Endodermal cell (in vitro differentiated cells): Measurements from ENCODE around the gene EIF4H. TPM values are rescaled to one million over a fixed set of nuclear protein-coding genes. Genes with fewer than 3 reads are reported as not detected.

ENCODE experiments used
- DNase-seq: peaks from one replicate; pipeline ENCODE4 v3.0.0-alpha.2; 2017
- H3K27ac ChIP-seq: 2 replicates; pipeline ENCODE4 v1.5.1; 2013; ENCODE audit warnings: mild to moderate bottlenecking, low read depth, low read length, moderate library complexity
- H3K27me3 ChIP-seq: 2 replicates; pipeline ENCODE4 v1.6.1; 2013; ENCODE audit warnings: mild to moderate bottlenecking, low read length, moderate library complexity; ENCODE audit not compliant: insufficient read depth, control insufficient read depth, poor library complexity, severe bottlenecking
- H3K36me3 ChIP-seq: 2 replicates; pipeline ENCODE4 v1.7.0; 2013; ENCODE audit warnings: mild to moderate bottlenecking, low read length, moderate library complexity; ENCODE audit not compliant: control insufficient read depth, insufficient read depth
- H3K4me1 ChIP-seq: one replicate; pipeline ENCODE4 v1.7.0; 2013; ENCODE audit warnings: low read length; ENCODE audit not compliant: control insufficient read depth, insufficient read depth
- H3K4me3 ChIP-seq: 2 replicates; pipeline ENCODE4 v1.5.1; 2013; ENCODE audit warnings: mild to moderate bottlenecking, low read length, moderate library complexity
- H3K9ac ChIP-seq: 2 replicates; pipeline ENCODE4 v1.6.1; 2013; ENCODE audit warnings: mild to moderate bottlenecking, low read length, moderate library complexity; ENCODE audit not compliant: poor library complexity, severe bottlenecking; ENCODE audit errors: extremely low read depth
- H3K9me3 ChIP-seq: 2 replicates; pipeline ENCODE4 v1.6.1; 2013; ENCODE audit warnings: mild to moderate bottlenecking, low read length, moderate library complexity; ENCODE audit not compliant: control insufficient read depth
- H3K27ac Mint-ChIP-seq: 2 replicates; pipeline ENCODE4 v1.8.0; 2020; ENCODE audit warnings: mixed read lengths
- H3K27me3 Mint-ChIP-seq: 2 replicates; pipeline ENCODE4 v1.8.0; 2021; ENCODE audit warnings: mild to moderate bottlenecking, mixed read lengths; ENCODE audit not compliant: insufficient read depth
- H3K36me3 Mint-ChIP-seq: 2 replicates; pipeline ENCODE4 v1.8.0; 2020; ENCODE audit warnings: low read depth, mixed read lengths
- H3K4me1 Mint-ChIP-seq: 2 replicates; pipeline ENCODE4 v1.8.0; 2020; ENCODE audit warnings: mixed read lengths
- H3K4me3 Mint-ChIP-seq: 2 replicates; pipeline ENCODE4 v1.8.0; 2020; ENCODE audit warnings: mild to moderate bottlenecking, moderate library complexity, mixed read lengths
- H3K9me3 Mint-ChIP-seq: 2 replicates; pipeline ENCODE4 v1.8.0; 2020; ENCODE audit warnings: mild to moderate bottlenecking, mixed read lengths
- CTCF ChIP-seq: fragments of 200-600 bp; sonication (generic); conservative IDR thresholded peaks from 2 replicates; pipeline ENCODE4 v1.5.0; 2021; ENCODE audit warnings: antibody characterized with exemption, mild to moderate bottlenecking
- WGBS, 2 experiments: methylation state at CpG; one replicate each; pipeline versions ENCODE4 v1.1.5 to v1.1.7; 2013; ENCODE audit warnings: missing lambda C conversion rate in 2 of 2, mixed read lengths in 1 of 2; ENCODE audit not compliant: insufficient coverage in 1 of 2, insufficient read length in 1 of 2; 5-methylcytosine and 5-hydroxymethylcytosine counted together
- total RNA-seq, 2 donors: library from RNA; stranded (reverse); fragmentation: NEBNext Ultra II Directional in 1 of 2; extraction: Animal tissue kit (Norgen Biotek cat#: 25700) in 1 of 2; gene quantifications; 2 replicates in 1 of 2; 3 replicates in 1 of 2; pipeline ENCODE4 v1.2.1, GENCODE V29; 2021

The EIF4H gene
- total RNA-seq, 2 donors from 2014 or later: 305 to 346 TPM

GRCh38 chr7:74220229-74220628 is 46.1 kb downstream of the EIF4H start:
- no peak for TF ChIP-seq CTCF
- Mint-ChIP-seq H3K4me1 (no peaks in the 10 kb centered on the region), H3K27me3 (no peaks in the 10 kb centered on the region), H3K9me3 (no peaks in the 10 kb centered on the region), H3K36me3 (no peaks in the 10 kb centered on the region), H3K27ac (no peak overlapping the region), H3K4me3 (no peak overlapping the region)
- no peaks in the 10 kb centered on the region for H3K27me3 ChIP-seq
- no peak for DNase-seq
- no peaks in the 10 kb centered on the region for H3K4me1 ChIP-seq
- no peaks in the 10 kb centered on the region for H3K9me3 ChIP-seq
- H3K36me3 ChIP-seq: no peaks in the 10 kb centered on the region
- no peak overlapping the region for H3K27ac ChIP-seq
- no peak overlapping the region for H3K4me3 ChIP-seq
- no peak overlapping the region for H3K9ac ChIP-seq
- WGBS, 2 experiments: 85 to 89% methylated on average over 8 to 9 of the region's 9 CpGs

- TF ChIP-seq CTCF: no peak
- no peak for DNase-seq
Observed at GRCh38 chr7:74221713-74222112, 47.6 kb downstream of the EIF4H start.

GRCh38 chr7:74222851-74223710 is 48.9 kb downstream of the EIF4H start:
- Histone ChIP-seq H3K4me1 (no peaks in the 10 kb centered on the region), H3K9ac (no peak overlapping the region), H3K27ac (no peak overlapping the region), H3K9me3 (no peaks in the 10 kb centered on the region), H3K4me3 (no peak overlapping the region), H3K27me3 (no peaks in the 10 kb centered on the region), H3K36me3 (peaks cover 17% of the 10 kb centered on the region)
- DNase-seq: no peak
- 92 to 94% methylated on average over 12 to 17 of the region's 17 CpGs for WGBS, 2 experiments
- H3K4me1 Mint-ChIP-seq: no peaks in the 10 kb centered on the region
- no peak overlapping the region for H3K27ac Mint-ChIP-seq
- TF ChIP-seq CTCF: no peak
- H3K4me3 Mint-ChIP-seq: no peak overlapping the region
- peaks cover 16% of the 10 kb centered on the region for H3K36me3 Mint-ChIP-seq
- H3K9me3 Mint-ChIP-seq: no peaks in the 10 kb centered on the region
- no peaks in the 10 kb centered on the region for H3K27me3 Mint-ChIP-seq

More at GRCh38 chr7:74221713-74222112, 47.6 kb downstream of the EIF4H start:
- H3K4me1 Mint-ChIP-seq: no peaks in the 10 kb centered on the region
- H3K4me3 Mint-ChIP-seq: no peak overlapping the region
- Histone ChIP-seq H3K9ac (no peak overlapping the region), H3K36me3 (peaks cover 12% of the 10 kb centered on the region), H3K4me3 (no peak overlapping the region), H3K4me1 (no peaks in the 10 kb centered on the region), H3K27me3 (no peaks in the 10 kb centered on the region), H3K9me3 (no peaks in the 10 kb centered on the region), H3K27ac (no peak overlapping the region)
- H3K27ac Mint-ChIP-seq: no peak overlapping the region
- 95% methylated on average over 11 of the region's 11 CpGs; no CpG with 5 or more reads in 1 of the 2 experiments for WGBS, 2 experiments
- H3K36me3 Mint-ChIP-seq: peaks cover 10% of the 10 kb centered on the region
- H3K27me3 Mint-ChIP-seq: no peaks in the 10 kb centered on the region
- H3K9me3 Mint-ChIP-seq: no peaks in the 10 kb centered on the region
